CD4-positive, alpha-beta memory T cell (primary cell): ENCODE measurements around the gene TBC1D23. TPM values are rescaled to one million over a fixed set of nuclear protein-coding genes. Genes with fewer than 3 reads are reported as not detected.

Source experiments
- CTCF ChIA-PET: fragments of 350-600 bp; sonication (Branson Sonifier 250); formaldehyde crosslinking; loops from one replicate; lab custom pipeline; 2021; ENCODE audit warnings: inconsistent platforms; ENCODE audit not compliant: partially characterized antibody; lab: Charles Lee
- POLR2A ChIA-PET: fragments of 350-600 bp; sonication (Branson Sonifier 250); formaldehyde crosslinking; loops from one replicate; lab custom pipeline; 2021; ENCODE audit not compliant: partially characterized antibody; lab: Charles Lee
- DNase-seq, 5 donors: peaks; one replicate each; pipeline versions ENCODE4 v3.0.0 to v3.0.0-alpha.2; 2020 to 2022; ENCODE audit warnings: mixed read lengths in 1 of 5
- H3K27ac ChIP-seq: one replicate; pipeline ENCODE4 v1.7.0; 2013; ENCODE audit warnings: low read depth, low read length
- H3K27me3 ChIP-seq: 2 replicates; pipeline ENCODE4 v1.7.0; 2013; ENCODE audit warnings: mild to moderate bottlenecking, low read length, moderate library complexity; ENCODE audit not compliant: insufficient read depth
- H3K36me3 ChIP-seq: 2 replicates; pipeline ENCODE4 v1.7.0; 2013; ENCODE audit warnings: mild to moderate bottlenecking, low read length, moderate library complexity; ENCODE audit not compliant: insufficient read depth
- H3K4me1 ChIP-seq: 2 replicates; pipeline ENCODE4 v1.7.0; 2013; ENCODE audit warnings: mild to moderate bottlenecking, low read length, moderate library complexity; ENCODE audit not compliant: insufficient read depth
- H3K4me3 ChIP-seq, 2 donors: one replicate each; pipeline ENCODE4 v1.7.0; 2013; ENCODE audit warnings: low read length in 2 of 2, mild to moderate bottlenecking in 1 of 2
- H3K9me3 ChIP-seq, 2 donors: one replicate each; pipeline ENCODE4 v1.7.0; 2013; ENCODE audit warnings: low read length in 2 of 2, control low read depth in 1 of 2; ENCODE audit not compliant: control insufficient read depth in 1 of 2
- H3K27ac Mint-ChIP-seq, 7 donors: one replicate each; pipeline ENCODE4 v1.8.0; 2020 to 2021; ENCODE audit warnings: mixed read lengths in 7 of 7, mild to moderate bottlenecking in 6 of 7, inconsistent platforms in 3 of 7, moderate library complexity in 3 of 7
- H3K27me3 Mint-ChIP-seq, 2 donors: one replicate each; pipeline ENCODE4 v1.8.0; 2020 to 2021; ENCODE audit warnings: mixed read lengths in 2 of 2
- H3K36me3 Mint-ChIP-seq, 2 donors: one replicate each; pipeline ENCODE4 v1.8.0; 2020 to 2021; ENCODE audit warnings: mixed read lengths in 2 of 2, inconsistent platforms in 1 of 2, mild to moderate bottlenecking in 1 of 2
- H3K4me1 Mint-ChIP-seq, 4 donors: one replicate each; pipeline ENCODE4 v1.8.0; 2020 to 2021; ENCODE audit warnings: mixed read lengths in 4 of 4, mild to moderate bottlenecking in 1 of 4
- H3K4me3 Mint-ChIP-seq, 8 donors: one replicate each; pipeline ENCODE4 v1.8.0; 2020 to 2021; ENCODE audit warnings: mixed read lengths in 8 of 8, mild to moderate bottlenecking in 7 of 8, moderate library complexity in 6 of 8, inconsistent platforms in 3 of 8
- H3K9me3 Mint-ChIP-seq, 8 donors: one replicate each; pipeline ENCODE4 v1.8.0; 2020 to 2021; ENCODE audit warnings: mixed read lengths in 8 of 8, mild to moderate bottlenecking in 5 of 8, inconsistent platforms in 3 of 8, moderate library complexity in 1 of 8
- intact Hi-C: fragments of 100-400 bp; cut with micrococcal nuclease; formaldehyde crosslinking; loops from one replicate; pipeline ENCODE4 v1.15.1; 2023
- polyA plus RNA-seq, 2 donors: library from polyadenylated mRNA; unstranded; fragments of 300-500 nt; fragmentation: Illumina TruSeq; gene quantifications; one replicate each; pipeline ENCODE4 v1.2.3, GENCODE V29; 2021
- total RNA-seq, 2 experiments: library from RNA; stranded (reverse); gene quantifications; one replicate each; pipeline ENCODE4 v1.2.3, GENCODE V29; 2021

The TBC1D23 gene
- total and polyA plus RNA-seq, 4 experiments from 2014 or later, result 13.9 to 44.9 (median 31.1) TPM

DNA sequence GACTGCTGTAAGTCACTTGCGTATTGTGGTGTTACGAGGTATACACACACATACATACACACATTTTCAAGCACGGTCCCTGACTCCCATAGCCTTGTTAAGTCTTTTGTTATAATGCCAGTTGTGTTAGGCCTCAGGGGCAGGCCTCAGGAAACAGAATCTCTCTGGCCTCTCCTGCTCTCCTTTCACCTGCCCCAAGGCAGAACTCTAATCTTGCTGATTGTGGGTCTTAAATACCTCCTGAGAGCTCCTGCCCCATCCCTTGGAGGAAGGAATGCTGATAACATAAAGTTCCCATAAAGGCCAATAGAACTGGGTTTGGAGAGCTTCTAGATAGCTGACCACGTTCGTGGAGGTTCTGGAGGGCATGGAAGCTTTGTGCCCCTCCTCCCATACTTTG lies 69.9 kb downstream of the TBC1D23 start:
- H3K27me3 Mint-ChIP-seq, result no peaks in the 10 kb centered on the region
- H3K4me1 ChIP-seq, result peaks cover 12% of the 10 kb centered on the region
- no peak overlapping the region for H3K27ac Mint-ChIP-seq
- peaks cover 14 to 21% of the 10 kb centered on the region in 2 donors for H3K36me3 Mint-ChIP-seq
- no peaks in the 10 kb centered on the region for H3K27me3 ChIP-seq
- H3K9me3 ChIP-seq, result no peaks in the 10 kb centered on the region
- H3K4me3 ChIP-seq, result no peak overlapping the region
- intact Hi-C loops, result loop anchor here (10.0 kb wide), 1 partner anchor 164 kb away; the partner anchor contains the start of gene TMEM45A
- peaks cover 9 to 20% (median 12%) of the 10 kb centered on the region in 4 donors for H3K4me1 Mint-ChIP-seq
- no peak overlapping the region for H3K27ac ChIP-seq
- H3K4me3 Mint-ChIP-seq, result no peak overlapping the region
- H3K9me3 Mint-ChIP-seq, result peaks cover 0 to 7% (median under 1%) of the 10 kb centered on the region in 8 donors
- H3K36me3 ChIP-seq, result no peaks in the 10 kb centered on the region
- POLR2A ChIA-PET, result no interaction called here
- DNase-seq, result no peak
- CTCF ChIA-PET, result no interaction called here

DNA sequence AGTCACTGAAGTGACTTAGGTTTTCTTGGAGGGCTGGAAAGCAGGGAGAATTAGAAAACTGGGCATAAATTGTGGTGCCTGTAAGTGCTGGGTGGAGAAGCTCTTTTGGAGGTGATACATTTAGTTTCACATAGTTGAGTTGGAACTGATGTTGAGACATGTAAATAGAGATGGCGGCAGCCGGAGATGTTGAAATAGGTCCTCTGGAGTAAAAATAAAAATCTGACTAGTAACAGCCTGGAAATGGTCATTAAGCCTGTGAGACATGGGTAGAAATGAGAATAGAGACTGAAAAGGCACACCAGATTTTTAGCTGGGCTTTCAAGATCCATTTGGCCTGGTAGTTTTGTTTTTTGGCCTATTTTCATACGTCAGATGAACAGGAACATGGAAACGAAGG lies 70.9 kb downstream of the TBC1D23 start:
- peaks cover 14% of the 10 kb centered on the region for H3K4me1 ChIP-seq
- intact Hi-C loops, result loop anchor here (10.0 kb wide), 1 partner anchor 163 kb away; the partner anchor contains the start of gene TMEM45A
- no peaks in the 10 kb centered on the region for H3K36me3 ChIP-seq
- H3K27ac ChIP-seq, result no peak overlapping the region
- Mint-ChIP-seq H3K4me1 (peaks cover 12 to 30% (median 16%) of the 10 kb centered on the region in 4 donors), H3K9me3 (peaks cover 0 to 7% (median under 1%) of the 10 kb centered on the region in 8 donors), H3K36me3 (peaks cover 9 to 15% of the 10 kb centered on the region in 2 donors), H3K27ac (peak overlapping the region in 3 of 7 donors; percentile 8 to 81 (median 57)), H3K27me3 (no peaks in the 10 kb centered on the region), H3K4me3 (peak overlapping the region in 2 of 8 donors; percentile 20 to 26)
- ChIA-PET CTCF (interaction anchor here (1.9 kb wide), 1 partner anchor 15 kb away, joined by 8 read pairs; no protein-coding TSS in a partner anchor), POLR2A (no interaction called here)
- H3K4me3 ChIP-seq, result no peak overlapping the region
- no peaks in the 10 kb centered on the region for H3K9me3 ChIP-seq
- no peak for DNase-seq
- H3K27me3 ChIP-seq, result no peaks in the 10 kb centered on the region

DNA sequence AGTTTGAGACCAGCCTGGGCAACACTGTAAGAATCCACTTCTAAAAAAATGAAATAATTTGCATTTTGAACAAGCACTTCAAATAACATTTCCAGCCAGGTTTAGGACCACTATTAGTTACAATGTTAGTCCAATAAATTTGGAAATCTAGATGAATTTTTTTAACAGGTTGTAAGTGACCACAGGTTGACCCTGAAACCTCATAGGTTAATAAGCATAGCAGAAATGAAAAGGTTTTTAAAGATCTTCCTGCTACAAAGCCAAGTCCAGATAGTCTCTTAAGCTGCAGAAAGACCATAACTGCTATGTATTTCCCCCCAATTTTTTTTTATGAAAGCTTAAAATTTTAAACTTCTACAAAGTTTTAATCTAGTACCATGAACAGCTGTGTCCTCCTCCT lies 72.3 kb downstream of the TBC1D23 start:
- H3K4me3 Mint-ChIP-seq, result peak overlapping the region in 2 of 8 donors; percentile 25 to 39
- POLR2A ChIA-PET, result interaction anchor here (2.9 kb wide), 1 partner anchor 68 kb away, joined by 20 read pairs; the partner anchor contains the start of genes LNP1 and TOMM70
- peaks cover 12 to 33% (median 16%) of the 10 kb centered on the region in 4 donors for H3K4me1 Mint-ChIP-seq
- H3K9me3 Mint-ChIP-seq, result peaks cover 0 to 3% (median 0%) of the 10 kb centered on the region in 8 donors
- H3K4me1 ChIP-seq, result peaks cover 14% of the 10 kb centered on the region
- DNase-seq, result no peak
- peak overlapping the region in 2 of 7 donors; percentile 69 to 81 for H3K27ac Mint-ChIP-seq
- no peak overlapping the region for H3K27ac ChIP-seq
- H3K27me3 Mint-ChIP-seq, result no peaks in the 10 kb centered on the region
- intact Hi-C loops, result loop anchor here (10.0 kb wide), 1 partner anchor 162 kb away; the partner anchor contains the start of gene TMEM45A
- H3K27me3 ChIP-seq, result no peaks in the 10 kb centered on the region
- H3K36me3 ChIP-seq, result no peaks in the 10 kb centered on the region
- no peaks in the 10 kb centered on the region for H3K9me3 ChIP-seq
- no peak overlapping the region for H3K4me3 ChIP-seq
- peaks cover under 1 to 4% of the 10 kb centered on the region in 2 donors for H3K36me3 Mint-ChIP-seq
- CTCF ChIA-PET, result interaction anchor here (0.9 to 1.9 kb wide), 2 partner anchors 16 to 34 kb away, joined by 3 to 8 read pairs; no protein-coding TSS in a partner anchor

DNA sequence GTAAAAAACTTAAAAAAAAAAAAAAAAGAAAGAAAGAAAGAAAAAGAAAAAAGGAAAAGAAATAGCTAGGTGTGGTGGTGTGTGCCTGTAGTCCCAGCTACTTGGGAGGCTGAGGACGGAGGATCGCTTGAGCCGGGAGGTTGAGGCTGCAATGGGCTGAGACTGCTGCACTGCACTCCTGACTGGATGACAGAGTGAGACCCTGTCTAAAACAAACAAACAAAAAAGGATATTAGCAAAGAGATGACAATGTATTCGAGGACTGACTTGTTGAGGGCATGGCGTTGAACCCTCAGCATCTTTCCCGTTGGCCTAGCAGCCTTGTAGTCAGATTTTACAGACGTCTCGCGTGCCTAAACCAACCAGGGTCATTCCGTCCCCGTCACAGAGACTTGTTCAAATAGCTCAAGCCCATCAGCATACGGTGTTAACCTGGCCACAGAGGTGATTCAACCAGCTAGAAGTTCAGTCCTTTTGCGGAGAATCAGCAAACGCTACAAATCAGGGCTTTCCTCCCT lies 73.2 kb downstream of the TBC1D23 start:
- H3K4me1 Mint-ChIP-seq, result peaks cover 15 to 38% (median 17%) of the 10 kb centered on the region in 4 donors
- ChIA-PET CTCF (interaction anchor here (2.3 kb wide), 1 partner anchor 17 kb away, joined by 9 read pairs; no protein-coding TSS in a partner anchor), POLR2A (interaction anchor here (1.0 to 3.0 kb wide), 4 partner anchors 9 to 73 kb away, joined by 3 to 20 read pairs (median 8); partner anchors contain the start of genes LNP1, TBC1D23 and TOMM70)
- H3K27ac ChIP-seq, result peak overlapping the region; percentile 67
- peaks cover 14% of the 10 kb centered on the region for H3K4me1 ChIP-seq
- no peaks in the 10 kb centered on the region for H3K9me3 ChIP-seq
- intact Hi-C loops, result loop anchor here (1.0 to 10.0 kb wide), 5 partner anchors 17 to 375 kb away; partner anchors contain the start of genes LNP1, TBC1D23, TFG and TMEM45A
- peak overlapping the region; percentile 10 to 71 for H3K4me3 ChIP-seq
- H3K9me3 Mint-ChIP-seq, result peaks cover 0 to 3% (median 0%) of the 10 kb centered on the region in 8 donors
- H3K4me3 Mint-ChIP-seq, result peak overlapping the region; percentile 84 to 89 (median 88)
- peak overlapping the region; percentile 81 to 94 (median 93) for H3K27ac Mint-ChIP-seq
- H3K27me3 Mint-ChIP-seq, result no peaks in the 10 kb centered on the region
- H3K36me3 Mint-ChIP-seq, result peaks cover 0 to 7% of the 10 kb centered on the region in 2 donors
- no peak for DNase-seq
- no peaks in the 10 kb centered on the region for H3K36me3 ChIP-seq
- no peaks in the 10 kb centered on the region for H3K27me3 ChIP-seq

DNA sequence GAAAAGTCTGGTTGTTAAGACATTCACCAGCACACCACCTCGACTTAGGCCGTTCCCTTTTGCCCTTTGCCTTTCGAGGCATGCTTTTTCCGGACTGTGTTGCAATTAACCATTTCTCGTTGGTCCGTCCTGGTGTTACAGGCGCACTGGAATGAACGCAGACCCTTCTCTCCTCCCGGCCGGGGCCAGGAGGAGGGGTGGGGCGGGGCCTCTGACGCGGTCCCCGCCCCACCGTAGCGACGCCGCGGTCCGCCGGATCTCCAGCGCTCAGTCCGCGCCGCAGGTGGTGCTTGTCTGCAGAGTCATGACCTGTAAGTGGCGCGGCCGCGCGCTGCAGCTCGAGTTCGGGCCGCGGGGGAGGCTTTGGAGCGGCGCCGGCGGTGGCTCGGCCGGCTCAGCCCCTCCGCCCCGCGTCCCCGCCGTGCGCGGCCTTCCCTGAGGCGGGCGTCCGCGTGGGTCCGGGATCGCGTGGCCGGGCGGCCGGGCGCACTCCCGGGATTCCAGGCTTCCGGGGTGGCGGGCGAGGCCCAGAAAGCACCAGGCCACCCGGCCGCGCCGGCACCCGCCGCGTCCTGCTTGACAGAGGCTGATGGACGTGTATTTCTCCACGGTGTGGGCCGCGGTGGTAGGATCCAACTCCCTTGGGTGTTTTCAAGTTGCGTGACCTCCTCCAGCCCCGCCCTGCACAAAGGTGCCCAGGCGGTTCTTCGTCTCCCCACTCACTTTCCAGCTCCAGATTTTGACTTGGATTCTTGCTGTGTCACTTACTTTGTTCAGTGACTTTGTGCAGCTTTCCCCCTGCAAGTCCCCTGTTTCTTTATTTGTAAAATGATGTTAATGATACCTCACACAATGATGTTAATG lies 73.9 kb downstream of the TBC1D23 start, which contains the start of gene NIT2:
TSS of gene NIT2 (plus strand) at position 270 of the 864 bp plus-strand sequence. CDS start at position 305, 35 bp downstream.
- Histone ChIP-seq H3K27me3 (no peaks in the 10 kb centered on the region), H3K9me3 (no peaks in the 10 kb centered on the region), H3K27ac (peak within 1 kb of the TSS; percentile 67), H3K4me1 (peaks cover 14% of the 10 kb centered on the region), H3K36me3 (no peaks in the 10 kb centered on the region), H3K4me3 (peak within 1 kb of the TSS; percentile 54 to 71)
- H3K27me3 Mint-ChIP-seq, result no peaks in the 10 kb centered on the region
- H3K36me3 Mint-ChIP-seq, result peaks cover 0 to 12% of the 10 kb centered on the region in 2 donors
- H3K27ac Mint-ChIP-seq, result peak within 1 kb of the TSS; percentile 83 to 97 (median 95)
- ChIA-PET POLR2A (interaction anchor here (0.6 to 3.0 kb wide), 6 partner anchors 8 to 347 kb away, joined by 3 to 20 read pairs (median 3); partner anchors contain the start of genes LNP1, TBC1D23 and TOMM70), CTCF (interaction anchor here (1.2 to 2.3 kb wide), 2 partner anchors 18 to 67 kb away, joined by 3 to 9 read pairs; partner anchors contain the start of gene LNP1)
- intact Hi-C loops, result loop anchor here (1.0 to 10.0 kb wide), 5 partner anchors 18 to 374 kb away; partner anchors contain the start of genes LNP1, TBC1D23, TFG and TMEM45A
- H3K4me1 Mint-ChIP-seq, result peaks cover 16 to 40% (median 18%) of the 10 kb centered on the region in 4 donors
- DNase-seq, result peak; percentile 74 to 80 (median 75)
- H3K4me3 Mint-ChIP-seq, result peak within 1 kb of the TSS; percentile 89 to 96 (median 96)
- H3K9me3 Mint-ChIP-seq, result peaks cover 0 to 3% (median 0%) of the 10 kb centered on the region in 8 donors

DNA sequence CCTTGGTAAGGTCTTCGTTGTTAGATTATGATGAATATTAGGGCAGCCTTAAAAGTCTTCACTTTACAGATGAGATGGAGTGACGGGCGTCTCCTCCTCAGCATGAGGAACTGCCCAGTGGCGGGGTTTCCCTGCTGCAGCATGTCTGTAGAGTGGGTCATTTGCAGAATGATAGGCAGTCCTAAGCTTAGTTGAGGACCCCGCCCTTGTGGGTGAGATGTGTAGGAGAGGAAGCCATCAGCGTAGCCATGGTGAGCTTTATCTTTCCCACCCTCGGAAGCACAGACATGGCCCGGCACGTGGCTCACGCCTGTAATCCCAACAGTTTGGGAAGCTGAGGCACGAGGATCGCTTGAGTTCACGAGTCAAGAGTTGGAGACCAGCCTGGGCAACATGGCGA lies 74.6 kb downstream of the TBC1D23 start:
- Histone ChIP-seq H3K9me3 (no peaks in the 10 kb centered on the region), H3K4me3 (peak overlapping the region; percentile 54 to 71), H3K4me1 (peaks cover 14% of the 10 kb centered on the region), H3K27ac (peak overlapping the region; percentile 67), H3K36me3 (no peaks in the 10 kb centered on the region), H3K27me3 (no peaks in the 10 kb centered on the region)
- Mint-ChIP-seq H3K4me3 (peak overlapping the region; percentile 89 to 96 (median 96)), H3K27me3 (no peaks in the 10 kb centered on the region), H3K36me3 (peaks cover under 1 to 14% of the 10 kb centered on the region in 2 donors), H3K9me3 (peaks cover 0 to 2% (median 0%) of the 10 kb centered on the region in 8 donors), H3K4me1 (peaks cover 16 to 40% (median 18%) of the 10 kb centered on the region in 4 donors), H3K27ac (peak overlapping the region; percentile 83 to 97 (median 95))
- ChIA-PET POLR2A (interaction anchor here (1.3 to 3.0 kb wide), 3 partner anchors 11 to 75 kb away, joined by 3 to 20 read pairs (median 12); partner anchors contain the start of genes LNP1, TBC1D23 and TOMM70), CTCF (interaction anchor here (0.9 to 2.3 kb wide), 3 partner anchors 19 to 66 kb away, joined by 3 to 9 read pairs (median 3); partner anchors contain the start of gene LNP1)
- DNase-seq, result peak in 2 of 5 donors; percentile 3 to 4
- intact Hi-C loops, result loop anchor here (2.0 to 10.0 kb wide), 4 partner anchors 19 to 373 kb away; partner anchors contain the start of genes TBC1D23, TFG and TMEM45A
